Activated CD4-positive, alpha-beta T cell treated with anti-CD3 and anti-CD28 coated beads, Interleukin-2, Interleukin-4, amounts not matched to agents 100 ng/mL and 50 ng/mL, durations not matched to agents 16 hours and 8 hours (primary cell): ENCODE data around the gene MRPL43.

Source experiments
- DNase-seq: peaks from one replicate; pipeline ENCODE4 v3.0.0-alpha.2; 2020; ENCODE audit warnings: low spot score

The MRPL43 gene

GRCh38 chr10:100966887-100967286, 20.4 kb downstream of the MRPL43 start:
- DNase-seq: no peak

- DNase-seq: no peak
Observed at GRCh38 chr10:100965820-100966219, 21.5 kb downstream of the MRPL43 start.

GRCh38 chr10:100963826-100964225, 23.5 kb downstream of the MRPL43 start:
- no peak for DNase-seq

- DNase-seq: no peak
Observed at GRCh38 chr10:100962351-100963080, 24.8 kb downstream of the MRPL43 start.

GRCh38 chr10:100960251-100960650, 27.0 kb downstream of the MRPL43 start:
- no peak for DNase-seq

GRCh38 chr10:100948916-100949315, 38.4 kb downstream of the MRPL43 start:
- DNase-seq: no peak

GRCh38 chr10:100945754-100946153, 41.5 kb downstream of the MRPL43 start:
- no peak for DNase-seq

GRCh38 chr10:100943508-100943907, 43.8 kb downstream of the MRPL43 start:
- no peak for DNase-seq

- no peak for DNase-seq
Observed at GRCh38 chr10:100942229-100942628, 45.1 kb downstream of the MRPL43 start.

GRCh38 chr10:100939763-100940344, 47.4 kb downstream of the MRPL43 start:
- DNase-seq: no peak
